Islet precursor cell (in vitro differentiated cells): ENCODE results near the gene GAS7.

Experiments used
- DNase-seq: peaks from one replicate; pipeline ENCODE4 v3.0.0-alpha.2; 2018

The GAS7 gene

DNA sequence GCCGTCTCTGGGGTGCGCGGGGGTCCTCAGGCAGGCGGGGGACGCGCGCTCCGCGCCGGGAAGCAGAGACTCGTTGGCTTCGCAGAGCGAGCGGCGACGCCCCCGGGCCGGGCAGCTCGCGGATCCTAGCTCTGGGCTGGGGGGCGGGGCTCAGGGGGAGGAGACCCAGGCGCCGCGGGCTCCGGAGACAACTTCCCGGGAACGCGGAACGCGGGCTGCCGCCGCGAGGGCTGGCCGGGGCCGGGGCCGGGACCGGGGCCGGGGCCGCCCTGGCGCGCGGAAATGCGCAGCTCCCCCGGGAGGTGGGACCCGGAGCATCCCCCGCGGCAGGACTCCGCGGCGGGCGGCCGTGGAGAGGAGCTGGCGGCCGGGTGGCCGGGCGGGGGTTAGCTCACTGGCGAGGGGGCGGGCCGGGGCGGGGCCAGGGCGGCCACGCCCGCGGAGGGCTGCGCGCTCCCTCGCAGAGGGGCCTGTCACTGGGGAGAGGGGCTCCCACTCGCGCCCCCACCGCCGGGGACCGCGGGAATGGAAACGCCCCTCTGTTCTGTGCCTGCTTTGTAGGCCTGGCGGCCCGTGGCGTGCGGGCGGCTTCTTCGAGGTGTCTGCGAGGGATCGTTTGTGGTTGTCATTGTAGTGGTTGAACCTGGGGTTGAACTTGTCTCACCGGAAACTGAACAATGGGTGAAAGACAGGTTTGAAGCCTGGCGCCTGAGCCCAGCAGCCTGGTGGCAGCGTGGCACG, at the start of gene GAS7:
Gene GAS7, minus strand, starts transcription at position 98 of the 741 bp plus-strand sequence.
- peak; percentile 93 for DNase-seq

DNA sequence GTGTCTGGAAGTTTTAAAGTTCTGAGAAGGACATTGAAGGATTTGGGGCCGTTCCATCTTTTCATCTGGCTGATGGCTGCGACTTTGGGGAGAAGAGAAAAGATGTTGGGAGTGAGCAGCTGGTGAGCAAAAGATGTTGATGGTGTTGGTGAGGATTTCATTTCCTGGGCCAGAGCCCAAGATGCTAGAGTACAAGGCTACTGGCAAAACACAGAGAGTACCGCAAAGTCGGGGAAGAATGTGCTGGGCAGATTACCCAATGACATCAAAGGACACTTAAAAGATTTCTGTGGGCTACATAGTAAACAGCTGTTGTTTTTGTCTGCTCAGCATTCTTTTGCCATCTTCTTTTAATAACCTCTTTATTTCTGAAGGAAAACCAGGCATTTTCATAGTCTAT, 49.4 kb upstream of the GAS7 start:
- DNase-seq: no peak

- peak; percentile 63 for DNase-seq
These were observed 45.8 kb upstream of the GAS7 start for GRCh38 chr17:10243883-10244844.

DNA sequence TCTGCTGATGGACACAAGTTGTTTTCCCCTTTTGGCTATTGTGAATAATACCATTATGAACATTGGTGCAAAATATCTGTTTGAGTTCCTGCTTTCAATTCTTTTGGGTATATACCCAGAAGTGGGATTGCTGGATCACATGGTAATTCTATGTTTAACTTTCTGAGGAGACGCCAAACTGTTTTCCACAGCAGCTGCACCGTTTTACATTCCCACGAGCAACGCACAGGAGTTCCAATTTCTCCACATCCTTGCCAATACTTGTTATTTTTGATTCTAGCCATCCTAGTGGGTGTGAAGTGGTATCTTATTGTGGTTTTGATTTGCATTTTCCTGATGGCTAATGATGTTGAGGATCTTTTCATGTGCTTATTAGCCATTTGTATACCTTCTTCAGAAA, 43.4 kb upstream of the GAS7 start:
- no peak for DNase-seq

GRCh38 chr17:10238661-10239060, 40.3 kb upstream of the GAS7 start:
- DNase-seq: no peak

DNA sequence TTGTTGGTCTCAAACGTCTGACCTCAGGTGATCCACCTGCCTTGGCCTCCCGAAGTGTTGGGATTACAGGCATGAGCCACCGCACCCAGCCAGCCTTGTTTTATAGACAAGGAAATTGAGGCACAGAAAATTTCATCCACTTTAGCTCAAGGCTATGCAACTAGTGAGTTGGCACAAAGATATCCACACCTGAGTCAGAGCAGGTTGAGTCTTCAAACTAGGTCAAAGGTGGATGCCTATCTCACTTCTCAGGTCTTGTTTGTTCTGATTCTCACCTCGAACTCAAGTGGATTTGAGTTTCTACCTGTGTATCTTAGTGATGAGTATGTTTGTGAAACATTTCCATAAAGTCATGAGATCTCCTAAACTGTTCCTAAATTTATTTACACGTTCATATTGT, 35.6 kb upstream of the GAS7 start:
- no peak for DNase-seq

DNA sequence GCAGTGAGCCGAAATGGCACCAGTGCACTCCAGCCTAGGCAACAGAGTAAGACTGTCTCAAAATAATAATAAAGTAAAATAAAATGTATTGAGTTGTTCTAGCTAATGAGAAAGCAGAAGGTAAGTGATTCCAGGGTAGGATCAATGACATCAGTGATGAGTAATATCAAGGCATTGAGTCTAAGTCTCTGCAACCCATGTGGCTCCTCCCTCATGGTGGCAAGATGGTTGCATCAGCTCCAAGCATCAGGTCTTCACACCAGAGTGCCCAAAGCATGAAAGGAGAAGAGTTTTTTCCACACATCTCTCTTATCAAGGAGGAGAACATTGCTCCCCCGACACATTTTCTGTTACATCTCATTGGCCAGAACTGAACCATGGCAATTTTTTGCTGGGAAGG, 34.8 kb upstream of the GAS7 start:
- no peak for DNase-seq

DNA sequence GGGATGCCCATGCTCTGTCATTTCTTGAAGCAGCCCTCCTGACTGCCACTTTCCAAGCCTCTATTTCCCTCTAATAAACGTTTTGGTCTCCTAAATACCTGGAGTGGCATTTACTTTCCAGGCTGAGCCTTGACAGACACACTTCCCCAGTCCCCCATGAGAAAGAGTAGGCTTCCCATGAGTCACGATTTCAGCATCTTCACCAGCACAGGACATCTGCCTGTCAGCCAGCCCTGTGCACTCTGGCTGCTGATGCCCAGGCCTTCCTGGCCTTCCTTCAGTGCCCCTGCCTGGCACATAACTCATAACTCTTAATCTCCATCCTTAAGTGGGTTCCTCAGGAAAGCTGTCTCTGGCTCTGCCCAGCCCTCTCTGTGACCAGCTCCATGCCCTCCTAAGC, 30.8 kb upstream of the GAS7 start:
- DNase-seq: no peak

- DNase-seq: peak; percentile 84
These were observed 28.7 kb upstream of the GAS7 start for GRCh38 chr17:10226930-10227695.

GRCh38 chr17:10224582-10225195, 26.3 kb upstream of the GAS7 start:
- DNase-seq: no peak

DNA sequence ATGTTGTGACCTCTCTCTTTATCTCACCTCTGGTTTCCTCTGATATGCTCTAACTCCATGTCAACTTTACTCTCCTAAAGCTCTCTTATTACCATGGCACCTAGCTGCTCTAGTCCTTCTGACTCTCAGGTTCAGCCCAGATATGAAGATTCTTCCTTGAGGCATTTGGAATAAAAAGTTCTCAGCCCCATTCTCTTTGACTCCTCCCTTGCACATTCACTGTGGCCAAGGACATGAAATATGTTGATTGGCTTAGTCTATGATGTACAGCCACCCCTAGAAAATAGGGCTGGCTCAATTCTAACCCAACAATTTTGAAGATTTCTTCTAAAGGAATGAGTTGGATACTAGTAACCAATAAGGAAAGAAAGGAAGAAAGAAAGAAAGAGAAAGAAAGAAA, 20.8 kb upstream of the GAS7 start:
- DNase-seq: no peak

DNA sequence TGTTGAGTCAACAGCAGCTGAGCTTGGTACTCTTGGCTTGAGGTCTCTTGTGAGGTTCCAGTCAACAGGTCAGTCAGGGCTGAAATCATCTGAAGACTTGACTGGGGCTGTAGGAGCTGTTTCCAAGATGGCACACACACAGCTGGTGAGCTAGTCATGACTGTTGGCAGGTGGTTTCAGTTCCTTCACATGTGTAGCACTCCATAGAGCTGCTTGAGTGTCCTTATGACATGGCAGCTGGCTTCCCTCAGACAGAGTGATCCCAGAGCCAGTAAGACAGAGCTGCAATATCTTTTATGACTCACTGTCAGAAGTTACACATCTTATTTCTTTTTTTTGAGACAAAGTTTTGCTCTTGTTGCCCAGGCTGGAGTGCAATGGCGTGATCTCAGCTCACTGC, 19.5 kb upstream of the GAS7 start:
- no peak for DNase-seq

- DNase-seq: peak; percentile 70
These were observed 18.0 kb upstream of the GAS7 start for GRCh38 chr17:10216213-10216938.

- DNase-seq: no peak
These were observed 16.9 kb upstream of the GAS7 start for GRCh38 chr17:10215286-10215685.

- no peak for DNase-seq
These were observed 13.3 kb upstream of the GAS7 start for GRCh38 chr17:10211666-10212065.

DNA sequence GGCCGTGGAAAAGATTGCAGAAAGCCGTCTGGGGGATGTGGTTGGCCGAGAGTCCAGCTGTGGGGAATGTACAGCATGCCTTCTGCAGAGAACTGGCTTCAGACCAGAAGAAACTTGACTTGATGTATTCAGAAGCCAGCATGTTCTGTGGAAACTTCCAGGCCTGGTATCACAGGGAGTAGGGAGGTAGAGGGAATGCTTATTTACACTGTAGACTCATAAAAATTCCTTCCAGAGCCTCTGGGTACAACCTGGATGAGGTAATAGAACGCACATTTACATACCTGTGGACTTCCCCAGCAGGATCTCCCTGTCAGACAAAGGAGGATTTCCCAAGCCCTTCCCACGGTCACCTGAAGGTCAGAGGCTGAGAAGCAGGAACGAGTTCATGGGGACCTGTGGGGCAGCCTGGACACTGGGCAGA, 11.8 kb upstream of the GAS7 start:
- DNase-seq: peak; percentile 97

DNA sequence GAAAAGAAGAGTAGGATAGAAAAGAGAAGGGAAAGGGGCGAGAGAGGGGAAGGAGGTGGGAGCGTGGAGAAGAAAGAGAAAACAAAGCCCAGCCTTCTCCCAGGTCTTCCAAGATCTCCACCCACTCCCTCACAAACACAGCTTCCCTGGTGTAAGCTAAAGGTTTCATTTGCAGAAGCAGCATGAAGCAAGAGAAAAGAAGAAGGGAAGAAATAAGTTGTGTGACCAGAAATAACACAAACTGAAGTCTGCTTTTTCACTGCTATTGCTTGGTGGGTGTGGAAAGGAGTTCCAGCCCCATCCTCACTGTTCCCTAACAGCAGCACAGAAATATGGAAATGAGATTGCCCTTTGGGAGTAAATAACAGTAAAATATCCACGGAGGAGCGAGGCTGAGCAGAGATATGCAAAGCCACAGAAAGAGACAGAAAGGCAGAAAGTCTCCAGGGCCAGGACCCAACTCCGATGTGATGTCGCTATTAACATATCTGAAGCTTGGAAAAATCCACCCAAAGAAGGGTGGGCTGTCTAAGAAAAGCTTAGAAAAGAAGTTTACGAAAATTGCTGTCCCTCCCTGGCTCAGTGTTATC, 10.3 kb upstream of the GAS7 start:
- no peak for DNase-seq

GRCh38 chr17:10207153-10207552, 8.7 kb upstream of the GAS7 start:
- DNase-seq: no peak

DNA sequence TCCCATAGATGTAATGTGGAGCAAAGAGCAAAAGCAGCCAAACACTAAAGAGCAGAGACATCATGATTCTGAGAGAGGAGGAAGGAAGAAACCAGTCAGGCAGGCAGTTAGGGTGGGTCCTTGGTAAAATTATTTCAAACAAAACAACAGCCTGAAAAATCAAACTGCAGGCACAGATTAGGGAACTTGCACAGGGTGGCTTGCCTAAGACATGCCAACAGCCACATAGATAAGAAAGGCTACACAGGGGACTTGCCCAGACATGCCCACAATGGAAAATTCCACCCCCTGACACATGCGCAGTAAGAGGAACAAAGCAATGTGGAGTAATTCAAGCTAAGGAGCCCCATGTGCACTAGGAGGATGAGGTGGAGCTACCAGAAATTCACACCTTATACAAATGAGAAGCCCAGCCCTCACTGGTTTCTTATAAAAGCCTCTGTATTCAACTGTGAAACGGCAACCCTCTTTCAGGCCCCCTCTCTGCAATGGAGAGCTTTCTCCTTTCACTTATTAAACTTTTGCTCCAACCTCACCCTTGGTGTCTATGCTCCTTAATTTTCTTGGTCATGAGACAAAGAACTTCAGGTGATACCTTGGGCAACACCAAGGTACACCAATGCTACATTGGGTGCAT, 7.3 kb upstream of the GAS7 start:
- no peak for DNase-seq

- DNase-seq: no peak
These were observed 3.3 kb upstream of the GAS7 start for GRCh38 chr17:10201680-10202079.

- DNase-seq: no peak
These were observed 2.2 kb upstream of the GAS7 start for GRCh38 chr17:10200645-10201044.
